Activated B cell treated with CpG ODN at 0.5 μM for 24 hours (primary cell): ENCODE measurements around the gene OR6J1. TPM values are rescaled to one million over a fixed set of nuclear protein-coding genes. Genes with fewer than 3 reads are reported as not detected.

ENCODE experiments used
- ATAC-seq: fragments of 200-7000 bp; cut with Tn5 transposase; one replicate; pipeline ENCODE4 v1.10.0; 2021; ENCODE audit warnings: low read depth, mild to moderate bottlenecking, moderate library complexity
- CTCF ChIA-PET: fragments of 350-600 bp; sonication (Branson Sonifier 250); formaldehyde crosslinking; loops from one replicate; lab custom pipeline; 2021; ENCODE audit warnings: antibody characterized with exemption; lab: Charles Lee
- POLR2A ChIA-PET: fragments of 350-600 bp; sonication (Branson Sonifier 250); formaldehyde crosslinking; loops from one replicate; lab custom pipeline; 2021; ENCODE audit warnings: antibody characterized with exemption; lab: Charles Lee
- DNase-seq: peaks from one replicate; pipeline ENCODE4 v3.0.0; 2022
- H3K27ac Mint-ChIP-seq: one replicate; pipeline ENCODE4 v1.8.0; 2020; ENCODE audit warnings: mixed read lengths
- H3K27me3 Mint-ChIP-seq: one replicate; pipeline ENCODE4 v1.8.0; 2021; ENCODE audit warnings: mixed read lengths
- H3K36me3 Mint-ChIP-seq: one replicate; pipeline ENCODE4 v1.8.0; 2021; ENCODE audit warnings: low read depth, mixed read lengths
- H3K4me1 Mint-ChIP-seq: one replicate; pipeline ENCODE4 v1.8.0; 2021; ENCODE audit warnings: mixed read lengths
- H3K4me3 Mint-ChIP-seq: one replicate; pipeline ENCODE4 v1.8.0; 2020; ENCODE audit warnings: mild to moderate bottlenecking, mixed read lengths
- H3K9me3 Mint-ChIP-seq: one replicate; pipeline ENCODE4 v1.8.0; 2020; ENCODE audit warnings: mixed read lengths
- intact Hi-C: fragments of 100-400 bp; cut with micrococcal nuclease; formaldehyde crosslinking; loops from one replicate; pipeline ENCODE4 v1.15.1; 2024
- total RNA-seq: library from RNA; stranded (reverse); gene quantifications from 2 replicates; pipeline ENCODE4 v1.2.3, GENCODE V29; 2022
- TF ChIP-seq, protein P1 (sequence below): fragments of 200-600 bp; IDR thresholded peaks from one replicate; pipeline ENCODE4 v1.8.0; 2022; ENCODE audit warnings: antibody characterized with exemption, mild to moderate bottlenecking

Gene OR6J1
- total RNA-seq, 1 donor from 2014 or later = not detected

- H3K4me1 Mint-ChIP-seq = peaks cover 28% of the 10 kb centered on the region
- TF ChIP-seq, protein P1, sequence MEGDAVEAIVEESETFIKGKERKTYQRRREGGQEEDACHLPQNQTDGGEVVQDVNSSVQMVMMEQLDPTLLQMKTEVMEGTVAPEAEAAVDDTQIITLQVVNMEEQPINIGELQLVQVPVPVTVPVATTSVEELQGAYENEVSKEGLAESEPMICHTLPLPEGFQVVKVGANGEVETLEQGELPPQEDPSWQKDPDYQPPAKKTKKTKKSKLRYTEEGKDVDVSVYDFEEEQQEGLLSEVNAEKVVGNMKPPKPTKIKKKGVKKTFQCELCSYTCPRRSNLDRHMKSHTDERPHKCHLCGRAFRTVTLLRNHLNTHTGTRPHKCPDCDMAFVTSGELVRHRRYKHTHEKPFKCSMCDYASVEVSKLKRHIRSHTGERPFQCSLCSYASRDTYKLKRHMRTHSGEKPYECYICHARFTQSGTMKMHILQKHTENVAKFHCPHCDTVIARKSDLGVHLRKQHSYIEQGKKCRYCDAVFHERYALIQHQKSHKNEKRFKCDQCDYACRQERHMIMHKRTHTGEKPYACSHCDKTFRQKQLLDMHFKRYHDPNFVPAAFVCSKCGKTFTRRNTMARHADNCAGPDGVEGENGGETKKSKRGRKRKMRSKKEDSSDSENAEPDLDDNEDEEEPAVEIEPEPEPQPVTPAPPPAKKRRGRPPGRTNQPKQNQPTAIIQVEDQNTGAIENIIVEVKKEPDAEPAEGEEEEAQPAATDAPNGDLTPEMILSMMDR = no peak
- intact Hi-C loops = no loop called here
- POLR2A ChIA-PET = interaction anchor here (0.6 to 1.1 kb wide), 2 partner anchors 210 to 292 kb away, joined by 3 to 5 read pairs; no protein-coding TSS in a partner anchor
- CTCF ChIA-PET = no interaction called here
- peaks cover 2% of the 10 kb centered on the region for H3K27me3 Mint-ChIP-seq
- no peaks in the 10 kb centered on the region for H3K9me3 Mint-ChIP-seq
- H3K4me3 Mint-ChIP-seq = peak overlapping the region; percentile 11
- H3K36me3 Mint-ChIP-seq = peaks cover 7% of the 10 kb centered on the region
- H3K27ac Mint-ChIP-seq = no peak overlapping the region
- DNase-seq (no peak), ATAC-seq (no peak)
Observed at GRCh38 chr14:22596354-22596879, 47.7 kb downstream of the OR6J1 start.

DNA sequence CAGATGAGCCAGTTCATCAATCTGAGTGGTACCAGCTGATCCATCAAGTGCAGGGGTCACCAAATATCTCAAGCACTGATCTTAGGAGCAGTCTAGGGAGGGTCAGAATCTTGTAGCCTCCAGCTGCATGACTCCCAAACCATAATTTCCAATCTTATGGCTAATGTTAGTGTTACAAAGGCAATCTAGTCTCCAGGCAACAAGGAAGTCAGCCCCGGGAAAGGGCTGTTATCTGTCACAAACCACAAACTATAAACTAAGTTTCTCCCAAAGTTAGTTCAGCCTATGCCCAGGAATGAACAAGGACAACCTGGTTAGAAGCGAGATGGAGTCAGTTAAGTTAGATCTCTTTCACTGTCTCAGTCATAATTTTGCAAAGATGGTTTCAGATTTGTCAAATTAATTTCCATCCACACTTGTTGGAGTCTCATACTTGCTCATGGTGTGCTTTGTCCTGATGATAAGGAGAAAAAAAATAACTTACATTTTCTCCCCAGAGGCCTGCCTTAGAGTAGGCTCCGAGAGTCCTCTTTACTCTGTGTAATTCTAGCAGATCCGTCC is 49.9 kb downstream of the OR6J1 start:
- ChIA-PET POLR2A (no interaction called here), CTCF (no interaction called here)
- intact Hi-C loops = loop anchor here (5.0 kb wide), 1 partner anchor 58 kb away; no protein-coding TSS in a partner anchor
- TF ChIP-seq, protein P1 = no peak
- DNase-seq = no peak
- Mint-ChIP-seq H3K9me3 (no peaks in the 10 kb centered on the region), H3K4me3 (no peak overlapping the region), H3K27me3 (peaks cover 2% of the 10 kb centered on the region), H3K4me1 (peaks cover 27% of the 10 kb centered on the region), H3K36me3 (peaks cover 9% of the 10 kb centered on the region), H3K27ac (no peak overlapping the region)
- ATAC-seq = no peak

DNA sequence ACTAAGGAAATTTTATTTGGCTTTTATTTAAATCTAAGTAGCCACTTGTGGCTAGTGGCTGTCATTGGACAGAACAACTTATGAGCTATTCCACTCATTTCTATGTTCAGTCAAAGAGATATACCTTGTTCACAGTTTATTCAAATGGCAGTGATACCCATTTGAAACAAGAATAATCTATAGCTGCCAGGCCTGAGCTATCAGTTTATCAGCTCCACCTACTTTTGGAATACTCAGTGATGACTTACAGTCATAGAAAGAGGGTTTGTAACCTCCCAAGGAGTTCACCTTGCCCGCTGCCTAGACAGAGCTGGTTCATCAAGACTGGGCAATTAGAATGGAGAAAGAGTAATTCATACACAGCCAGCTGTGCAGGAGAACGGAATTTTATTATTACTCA is 50.6 kb downstream of the OR6J1 start:
- H3K36me3 Mint-ChIP-seq = peaks cover 14% of the 10 kb centered on the region

DNA sequence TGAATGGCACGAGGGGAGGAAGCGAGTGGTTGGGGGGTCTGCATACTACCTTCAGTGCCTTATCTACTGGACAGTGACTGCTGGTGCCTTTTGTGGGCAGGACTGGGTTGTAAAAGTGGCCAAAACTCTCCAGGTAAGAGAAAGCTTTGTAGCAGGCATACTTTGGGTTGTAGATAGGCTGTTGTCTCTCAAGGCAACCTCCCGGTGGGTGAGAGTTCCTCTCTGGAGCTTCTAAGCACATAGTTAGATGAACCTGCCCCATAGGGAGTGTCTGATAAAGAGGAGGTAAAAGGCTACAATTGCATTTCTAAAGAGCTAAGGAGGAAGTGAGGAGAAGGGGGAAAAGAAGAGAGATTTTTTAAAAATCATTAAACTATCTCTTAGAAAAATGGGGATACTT is 51.0 kb downstream of the OR6J1 start:
- H3K27me3 Mint-ChIP-seq = peaks cover 2% of the 10 kb centered on the region
- ChIA-PET CTCF (interaction anchor here (5.0 kb wide), 1 partner anchor 22 kb away, joined by 41 read pairs; no protein-coding TSS in a partner anchor), POLR2A (no interaction called here)
- no peaks in the 10 kb centered on the region for H3K9me3 Mint-ChIP-seq
- no peak for ATAC-seq
- H3K4me1 Mint-ChIP-seq = peaks cover 27% of the 10 kb centered on the region
- no peak overlapping the region for H3K4me3 Mint-ChIP-seq
- no peak for DNase-seq
- peaks cover 14% of the 10 kb centered on the region for H3K36me3 Mint-ChIP-seq
- no peak overlapping the region for H3K27ac Mint-ChIP-seq
- intact Hi-C loops = loop anchor here (5.0 kb wide), 1 partner anchor 59 kb away; no protein-coding TSS in a partner anchor
- TF ChIP-seq, protein P1 = no peak

More for the DNA sequence above, 50.6 kb downstream of the OR6J1 start:
- peaks cover 2% of the 10 kb centered on the region for H3K27me3 Mint-ChIP-seq
- H3K4me1 Mint-ChIP-seq = peaks cover 27% of the 10 kb centered on the region
- H3K27ac Mint-ChIP-seq = no peak overlapping the region
- no peak for ATAC-seq
- POLR2A ChIA-PET = no interaction called here
- no peak overlapping the region for H3K4me3 Mint-ChIP-seq
- no peak for DNase-seq
- intact Hi-C loops = loop anchor here (5.0 kb wide), 1 partner anchor 59 kb away; no protein-coding TSS in a partner anchor
- TF ChIP-seq, protein P1 = no peak
- no peaks in the 10 kb centered on the region for H3K9me3 Mint-ChIP-seq
- CTCF ChIA-PET = no interaction called here
